H1 (cell line): Measurements from ENCODE around the gene CTCF. TPM values are rescaled to one million over a fixed set of nuclear protein-coding genes. Genes with fewer than 3 reads are reported as not detected.

Experiments
- CTCF ChIA-PET: fragments of 300-600 bp; sonication (Branson Sonifier 250); formaldehyde crosslinking; loops from one replicate; lab custom pipeline; 2021; ENCODE audit not compliant: partially characterized antibody; lab: Charles Lee
- POLR2A ChIA-PET: fragments of 300-600 bp; sonication (Branson Sonifier 250); formaldehyde crosslinking; loops from one replicate; lab custom pipeline; 2021; ENCODE audit warnings: inconsistent platforms; ENCODE audit not compliant: partially characterized antibody; lab: Charles Lee
- DNase-seq, 2 experiments: peaks; one replicate each; pipeline versions ENCODE4 v3.0.0 to v3.0.0-alpha.2; 2010 to 2022; ENCODE audit warnings: low spot score in 2 of 2, low read depth in 1 of 2, mixed read lengths in 1 of 2
- FAIRE-seq: peaks from 2 replicates; lab custom pipeline; 2011; peaks lifted over from hg19 to GRCh38; lab: Jason Lieb, UNC
- H2AFZ ChIP-seq: 2 replicates; pipeline ENCODE4 v1.8.1; 2012; ENCODE audit warnings: low read length, inconsistent platforms
- H2AK5ac ChIP-seq: 2 replicates; pipeline ENCODE4 v1.6.1; 2013; ENCODE audit warnings: low read depth, low read length
- H2BK120ac ChIP-seq: replicated peaks from 2 replicates; pipeline ENCODE3; 2013; ENCODE audit warnings: low read depth, low read length, inconsistent platforms
- H2BK12ac ChIP-seq: 2 replicates; pipeline ENCODE4 v1.6.1; 2013; ENCODE audit warnings: low read depth, low read length
- H2BK15ac ChIP-seq: 2 replicates; pipeline ENCODE4 v1.6.1; 2013; ENCODE audit warnings: low read length
- H2BK20ac ChIP-seq: 2 replicates; pipeline ENCODE4 v1.6.1; 2013; ENCODE audit warnings: low read length
- H2BK5ac ChIP-seq: 2 replicates; pipeline ENCODE4 v1.6.1; 2013; ENCODE audit warnings: low read depth, low read length
- H3K14ac ChIP-seq: 2 replicates; pipeline ENCODE4 v1.6.1; 2013; ENCODE audit warnings: inconsistent platforms; ENCODE audit not compliant: insufficient read length
- H3K18ac ChIP-seq: 2 replicates; pipeline ENCODE4 v1.6.1; 2013; ENCODE audit warnings: low read length; ENCODE audit errors: extremely low read depth
- H3K23ac ChIP-seq: 2 replicates; pipeline ENCODE4 v1.6.1; 2013; ENCODE audit warnings: inconsistent platforms; ENCODE audit not compliant: insufficient read length
- H3K23me2 ChIP-seq: 2 replicates; pipeline ENCODE4 v1.6.1; 2013; ENCODE audit warnings: low read depth, low read length
- H3K27ac ChIP-seq: 2 replicates; pipeline ENCODE4 v1.6.1; 2011; ENCODE audit warnings: low read depth, low read length, inconsistent platforms
- H3K27me3 ChIP-seq, 4 experiments: replicated peaks in 1 of 4; 1 replicate in 1 of 4; 2 replicates in 3 of 4; pipeline versions ENCODE4 v1.6.1 to v1.8.1; 2011 to 2013; ENCODE audit warnings: low read length in 3 of 4, mild to moderate bottlenecking in 3 of 4, inconsistent platforms in 2 of 4, mixed read lengths in 2 of 4, moderate library complexity in 1 of 4; ENCODE audit not compliant: control insufficient read depth in 3 of 4, insufficient read depth in 3 of 4; ENCODE audit errors: extremely low read depth in 1 of 4
- H3K36me3 ChIP-seq, 4 experiments: 2 replicates each; pipeline versions ENCODE4 v1.6.1 to v1.8.1; 2011 to 2013; ENCODE audit warnings: mild to moderate bottlenecking in 4 of 4, low read length in 3 of 4, moderate library complexity in 2 of 4, control low read depth in 1 of 4, inconsistent platforms in 1 of 4; ENCODE audit not compliant: insufficient read depth in 4 of 4, control insufficient read depth in 2 of 4
- H3K4ac ChIP-seq: replicated peaks from 2 replicates; pipeline ENCODE3; 2013; ENCODE audit warnings: low read length, low read depth, mixed read lengths, inconsistent platforms; ENCODE audit not compliant: insufficient read length
- H3K4me1 ChIP-seq, 4 experiments: replicated peaks in 1 of 4; 1 replicate in 1 of 4; 2 replicates in 3 of 4; pipeline versions ENCODE4 v1.6.1 to v1.8.1; 2011 to 2013; ENCODE audit warnings: low read length in 3 of 4, inconsistent platforms in 2 of 4, mixed read lengths in 1 of 4; ENCODE audit not compliant: insufficient read depth in 4 of 4, control insufficient read depth in 3 of 4
- H3K4me2 ChIP-seq, 2 experiments: 2 replicates each; pipeline versions ENCODE4 v1.6.1 to v1.8.1; 2011 to 2013; ENCODE audit warnings: low read depth in 2 of 2, low read length in 2 of 2, control low read depth in 1 of 2, inconsistent platforms in 1 of 2, mild to moderate bottlenecking in 1 of 2; ENCODE audit not compliant: insufficient read depth in 1 of 2
- H3K4me3 ChIP-seq, 4 experiments: fragments of 200-600, 300-600 bp in 1 of 4; sonication (generic), shearing (Covaris generic), sonication (Bioruptor Twin) in 1 of 4; 2 replicates each; pipeline versions ENCODE4 v1.5.1 to v1.8.1; 2011 to 2016; ENCODE audit warnings: low read length in 4 of 4, low read depth in 3 of 4, control low read depth in 2 of 4, inconsistent platforms in 2 of 4, mild to moderate bottlenecking in 2 of 4, mixed read lengths in 1 of 4, moderate library complexity in 1 of 4; ENCODE audit not compliant: insufficient read depth in 2 of 4; ENCODE audit errors: extremely low read depth in 1 of 4
- H3K56ac ChIP-seq: replicated peaks from 2 replicates; pipeline ENCODE3; 2013; ENCODE audit warnings: low read depth, mild to moderate bottlenecking, mixed read lengths, low read length, inconsistent platforms; ENCODE audit not compliant: insufficient read length
- H3K79me1 ChIP-seq: 2 replicates; pipeline ENCODE4 v1.6.1; 2013; ENCODE audit warnings: low read depth, low read length, control low read depth
- H3K79me2 ChIP-seq, 2 experiments: 2 replicates each; pipeline versions ENCODE4 v1.6.1 to v1.8.1; 2012 to 2013; ENCODE audit warnings: low read length in 2 of 2, mild to moderate bottlenecking in 2 of 2, inconsistent platforms in 1 of 2; ENCODE audit not compliant: insufficient read depth in 2 of 2, control insufficient read depth in 1 of 2
- H3K9ac ChIP-seq, 4 experiments: replicated peaks in 1 of 4; 1 replicate in 1 of 4; 2 replicates in 3 of 4; pipeline versions ENCODE4 v1.6.1 to v1.8.1; 2011 to 2013; ENCODE audit warnings: low read depth in 3 of 4, low read length in 3 of 4, control low read depth in 2 of 4, mild to moderate bottlenecking in 2 of 4, moderate library complexity in 2 of 4, inconsistent platforms in 1 of 4; ENCODE audit errors: extremely low read depth in 1 of 4
- H3K9me3 ChIP-seq, 2 experiments: 2 replicates each; pipeline versions ENCODE4 v1.6.1 to v1.8.1; 2012 to 2013; ENCODE audit warnings: mild to moderate bottlenecking in 2 of 2, moderate library complexity in 2 of 2, control low read depth in 1 of 2, inconsistent platforms in 1 of 2, low read depth in 1 of 2, low read length in 1 of 2, mixed read lengths in 1 of 2; ENCODE audit not compliant: insufficient read depth in 2 of 2
- H4K20me1 ChIP-seq, 2 experiments: replicated peaks in 1 of 2; 2 replicates each; pipeline versions ENCODE3 to v1.8.1; 2011 to 2013; ENCODE audit warnings: inconsistent platforms in 2 of 2, low read length in 2 of 2, mild to moderate bottlenecking in 1 of 2; ENCODE audit not compliant: insufficient read depth in 2 of 2, control insufficient read depth in 1 of 2
- H4K5ac ChIP-seq: 2 replicates; pipeline ENCODE4 v1.6.1; 2013; ENCODE audit warnings: low read length, low read depth, mixed read lengths, inconsistent platforms; ENCODE audit not compliant: insufficient read length
- H4K8ac ChIP-seq: 2 replicates; pipeline ENCODE4 v1.8.0; 2013; ENCODE audit warnings: mild to moderate bottlenecking, moderate library complexity, low read length, inconsistent platforms; ENCODE audit not compliant: insufficient read depth; ENCODE audit errors: extremely low read depth
- H4K91ac ChIP-seq: replicated peaks from 2 replicates; pipeline ENCODE3; 2013; ENCODE audit warnings: low read length, mixed read lengths, inconsistent platforms; ENCODE audit not compliant: insufficient read length
- HDAC2 ChIP-seq, 2 experiments: fragments of 300-600 bp in 1 of 2; sonication (generic) in 1 of 2; IDR thresholded peaks; 2 replicates each; pipeline ENCODE4 v1.6.1; 2011 to 2012; ENCODE audit warnings: low read depth in 2 of 2, low read length in 2 of 2, mild to moderate bottlenecking in 2 of 2, moderate library complexity in 2 of 2, borderline replicate concordance in 1 of 2, inconsistent platforms in 1 of 2
- WGBS, 2 experiments: shearing (Covaris generic) in 1 of 2; methylation state at CpG; one replicate each; pipeline versions ENCODE4 v1.1.6 to v1.1.7; 2013 to 2015; ENCODE audit warnings: low lambda C conversion rate in 2 of 2, mixed read lengths in 2 of 2, inconsistent platforms in 1 of 2, low coverage in 1 of 2, missing lambda C conversion rate in 1 of 2; ENCODE audit not compliant: insufficient replicate concordance in 2 of 2, insufficient coverage in 1 of 2, insufficient read length in 1 of 2; ENCODE audit errors: extremely low coverage in 1 of 2, missing lambda C conversion rate in 1 of 2; 5-methylcytosine and 5-hydroxymethylcytosine counted together
- polyA plus RNA-seq, 7 experiments: library from polyadenylated mRNA; depleted of rRNA in 3 of 7; stranded (reverse) in 5 of 7; unstranded in 2 of 7; fragments of >200 nt in 5 of 7; fragments of 200-250 nt in 2 of 7; gene quantifications; 1 replicate in 5 of 7; 2 replicates in 1 of 7; 4 replicates in 1 of 7; pipeline versions ENCODE4 v1.2.1 to v1.2.3, GENCODE V29; 2011 to 2013; ENCODE audit warnings: missing spikeins in 2 of 7, mixed read lengths in 2 of 7
- total RNA-seq: library from RNA; stranded (reverse); fragmentation: NEBNext Ultra II Directional; extraction: Animal tissue kit (Norgen Biotek cat#: 25700); gene quantifications from 2 replicates; pipeline ENCODE4 v1.2.1, GENCODE V29; 2021

CTCF gene
- total and polyA plus RNA-seq, 2 of the 8 experiments (the other 6 are each of a cell fraction or from before 2014, with no cell fraction given), result 32.4 to 66.0 TPM

DNA sequence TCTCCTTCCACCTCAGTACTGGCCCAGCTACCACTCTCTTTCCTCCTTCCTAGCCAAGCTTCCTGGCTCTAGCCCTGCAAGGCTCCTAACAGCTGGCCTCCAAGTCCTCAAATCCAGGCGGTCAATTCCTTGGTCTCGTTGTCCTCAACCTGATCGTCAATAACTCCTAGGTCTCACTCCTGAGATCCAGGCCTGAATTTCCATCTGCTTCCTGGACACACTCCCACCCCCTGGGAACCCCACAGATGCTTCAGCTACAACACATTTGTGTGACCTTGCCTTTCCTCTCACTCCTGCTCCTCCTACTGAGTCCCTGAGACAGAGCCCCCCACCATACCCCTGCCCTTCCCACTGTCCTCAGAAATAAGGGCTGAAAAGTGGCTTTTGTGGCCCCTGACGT lies 101.9 kb downstream of the CTCF start:
- H2AFZ ChIP-seq, result no peak overlapping the region
- H3K4me2 ChIP-seq, result no peak overlapping the region
- H3K23ac ChIP-seq, result no peak overlapping the region
- H3K27me3 ChIP-seq, result peaks cover 0 to 3% (median under 1%) of the 10 kb centered on the region in 4 experiments; a peak in 2 of 7 replicates
- H2BK12ac ChIP-seq, result no peak overlapping the region
- no peak overlapping the region for H3K14ac ChIP-seq
- no peak overlapping the region for H2BK15ac ChIP-seq
- H3K23me2 ChIP-seq, result peaks cover 27% of the 10 kb centered on the region
- no peak overlapping the region for H3K9ac ChIP-seq
- peaks cover 0 to 29% (median 20%) of the 10 kb centered on the region in 4 experiments; a peak in 5 of 7 replicates for H3K4me1 ChIP-seq
- H2BK20ac ChIP-seq, result no peak overlapping the region
- no peak overlapping the region for H4K8ac ChIP-seq
- H3K4me3 ChIP-seq, result no peak overlapping the region
- no peak overlapping the region for H4K5ac ChIP-seq
- FAIRE-seq, result no peak
- H4K20me1 ChIP-seq, result peaks cover 2 to 6% of the 10 kb centered on the region in 2 experiments
- no peaks in the 10 kb centered on the region for H3K36me3 ChIP-seq
- H3K56ac ChIP-seq, result no peak overlapping the region
- POLR2A ChIA-PET, result interaction anchor here (1.4 to 2.0 kb wide), 5 partner anchors 12 to 220 kb away, joined by 3 to 6 read pairs (median 4); partner anchors contain the start of gene NRN1L
- no peak overlapping the region for H3K18ac ChIP-seq
- WGBS, 2 experiments, result 97% methylated on average over 4 of the region's 4 CpGs; no CpG with 5 or more reads in 1 of the 2 experiments
- DNase-seq, result no peak
- no peak overlapping the region for H3K4ac ChIP-seq
- no peak overlapping the region for H2BK120ac ChIP-seq
- H3K27ac ChIP-seq, result no peak overlapping the region
- H3K79me1 ChIP-seq, result no peaks in the 10 kb centered on the region
- no peak overlapping the region for H4K91ac ChIP-seq
- H2BK5ac ChIP-seq, result no peak overlapping the region
- no peaks in the 10 kb centered on the region for H3K79me2 ChIP-seq
- CTCF ChIA-PET, result interaction anchor here (0.5 to 13.7 kb wide), 34 partner anchors 10 to 432 kb away, joined by 3 to 202 read pairs (median 5); partner anchors contain the start of genes ATP6V0D1, CARMIL2, CTCF and NRN1L
- H2AK5ac ChIP-seq, result no peak overlapping the region
- no peaks in the 10 kb centered on the region for H3K9me3 ChIP-seq
- TF ChIP-seq HDAC2 (IDR thresholded peaks at IDR 0.05; ENCODE audit: borderline replicate concordance in 1 of 2, low read depth in 2 of 2, low read length in 2 of 2), result no peak
